Stomach (tissue), 4 donors: ENCODE measurements around the gene BCL2L11.

Experiments
- CTCF ChIP-seq, 7 experiments: fragments of 450-650 bp in 4 of 7; fragments of 200-600 bp in 3 of 7; sonication (generic) in 3 of 7; IDR thresholded peaks; one replicate each; pipeline ENCODE4 v1.5.1; 2016 to 2019; ENCODE audit warnings: antibody characterized with exemption in 7 of 7, control low read depth in 2 of 7, mild to moderate bottlenecking in 1 of 7
- POLR2A ChIP-seq, 4 donors: fragments of 450-650 bp; IDR thresholded peaks; one replicate each; pipeline ENCODE4 v1.6.1; 2016; ENCODE audit warnings: antibody characterized with exemption in 4 of 4, control low read depth in 2 of 4, mild to moderate bottlenecking in 1 of 4, moderate library complexity in 1 of 4
- POLR2AphosphoS5 ChIP-seq, 3 donors: sonication (generic); formaldehyde crosslinking; IDR thresholded peaks; one replicate each; pipeline ENCODE4 v1.6.1; 2016; ENCODE audit warnings: antibody characterized with exemption in 3 of 3

GRCh38 chr2:111167863-111168162 is 47.1 kb downstream of the BCL2L11 start:
- TF ChIP-seq POLR2A (IDR thresholded peaks at IDR 0.05) (no peak), CTCF (IDR thresholded peaks at IDR 0.05) (no peak), POLR2AphosphoS5 (IDR thresholded peaks at IDR 0.05) (no peak)
